Calu3 (cell line): ENCODE data around the gene STX1A. TPM values are rescaled to one million over a fixed set of nuclear protein-coding genes. Genes with fewer than 3 reads are reported as not detected.
A peak's percentile ranks its signal among the peaks of the same experiment; 100 is the strongest.

ENCODE experiments used
- BruUV-seq: library from RNA; stranded (reverse); fragments of 400-500 nt; replicated peaks from 2 replicates; lab custom pipeline; 2021; lab: Mats Ljungman, UMichigan
- CTCF ChIA-PET: fragments of 300-600 bp; sonication (Branson Sonifier 250); formaldehyde crosslinking; loops from one replicate; lab custom pipeline; 2022; ENCODE audit warnings: antibody characterized with exemption; lab: Charles Lee
- DNase-seq: peaks from one replicate; pipeline ENCODE4 v3.0.0; 2022
- H3K27ac Mint-ChIP-seq: one replicate; pipeline ENCODE4 v1.8.0; 2022; ENCODE audit warnings: mixed read lengths; ENCODE audit not compliant: unreplicated experiment
- H3K27me3 Mint-ChIP-seq: one replicate; pipeline ENCODE4 v1.8.0; 2022; ENCODE audit warnings: mixed read lengths; ENCODE audit not compliant: unreplicated experiment
- H3K36me3 Mint-ChIP-seq: one replicate; pipeline ENCODE4 v1.8.0; 2022; ENCODE audit warnings: mild to moderate bottlenecking, moderate library complexity, mixed read lengths; ENCODE audit not compliant: insufficient read depth, unreplicated experiment
- H3K4me1 Mint-ChIP-seq: one replicate; pipeline ENCODE4 v1.8.0; 2022; ENCODE audit warnings: mild to moderate bottlenecking, low read depth, mixed read lengths; ENCODE audit not compliant: unreplicated experiment
- H3K4me3 Mint-ChIP-seq: one replicate; pipeline ENCODE4 v1.8.0; 2022; ENCODE audit warnings: mild to moderate bottlenecking, low read depth, moderate library complexity, mixed read lengths; ENCODE audit not compliant: unreplicated experiment
- H3K9me3 Mint-ChIP-seq: one replicate; pipeline ENCODE4 v1.8.0; 2022; ENCODE audit warnings: low read depth, mixed read lengths; ENCODE audit not compliant: unreplicated experiment
- intact Hi-C: fragments of 100-400 bp; cut with micrococcal nuclease; formaldehyde crosslinking; loops from one replicate; pipeline ENCODE4 v1.10.0; 2022; ENCODE audit not compliant: unreplicated experiment
- total RNA-seq: library from RNA; stranded (reverse); gene quantifications from 2 replicates; pipeline ENCODE4 v1.2.3, GENCODE V29; 2022
- TF ChIP-seq, protein P1 (sequence below): fragments of 200-600 bp; IDR thresholded peaks from one replicate; pipeline ENCODE4 v1.8.0; 2022; ENCODE audit warnings: antibody characterized with exemption; ENCODE audit not compliant: unreplicated experiment

Gene STX1A
- total RNA-seq, 1 experiment from 2014 or later = 26.1 TPM

GRCh38 chr7:73704640-73705550 lies 14.6 kb downstream of the STX1A start:
- Mint-ChIP-seq H3K4me1 (peaks cover 16% of the 10 kb centered on the region), H3K36me3 (peaks cover 67% of the 10 kb centered on the region)

GRCh38 chr7:73703757-73704639 lies 15.5 kb downstream of the STX1A start:
- no peak for DNase-seq
- H3K9me3 Mint-ChIP-seq = no peaks in the 10 kb centered on the region
- H3K36me3 Mint-ChIP-seq = peaks cover 73% of the 10 kb centered on the region
- H3K4me1 Mint-ChIP-seq = peaks cover 16% of the 10 kb centered on the region
- no TSS peak for BruUV-seq
- TF ChIP-seq, protein P1, sequence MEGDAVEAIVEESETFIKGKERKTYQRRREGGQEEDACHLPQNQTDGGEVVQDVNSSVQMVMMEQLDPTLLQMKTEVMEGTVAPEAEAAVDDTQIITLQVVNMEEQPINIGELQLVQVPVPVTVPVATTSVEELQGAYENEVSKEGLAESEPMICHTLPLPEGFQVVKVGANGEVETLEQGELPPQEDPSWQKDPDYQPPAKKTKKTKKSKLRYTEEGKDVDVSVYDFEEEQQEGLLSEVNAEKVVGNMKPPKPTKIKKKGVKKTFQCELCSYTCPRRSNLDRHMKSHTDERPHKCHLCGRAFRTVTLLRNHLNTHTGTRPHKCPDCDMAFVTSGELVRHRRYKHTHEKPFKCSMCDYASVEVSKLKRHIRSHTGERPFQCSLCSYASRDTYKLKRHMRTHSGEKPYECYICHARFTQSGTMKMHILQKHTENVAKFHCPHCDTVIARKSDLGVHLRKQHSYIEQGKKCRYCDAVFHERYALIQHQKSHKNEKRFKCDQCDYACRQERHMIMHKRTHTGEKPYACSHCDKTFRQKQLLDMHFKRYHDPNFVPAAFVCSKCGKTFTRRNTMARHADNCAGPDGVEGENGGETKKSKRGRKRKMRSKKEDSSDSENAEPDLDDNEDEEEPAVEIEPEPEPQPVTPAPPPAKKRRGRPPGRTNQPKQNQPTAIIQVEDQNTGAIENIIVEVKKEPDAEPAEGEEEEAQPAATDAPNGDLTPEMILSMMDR = no peak
- no peak overlapping the region for H3K4me3 Mint-ChIP-seq
- intact Hi-C loops = no loop called here
- H3K27ac Mint-ChIP-seq = no peak overlapping the region
- CTCF ChIA-PET = no interaction called here
- H3K27me3 Mint-ChIP-seq = no peaks in the 10 kb centered on the region

More at GRCh38 chr7:73704640-73705550, 14.6 kb downstream of the STX1A start:
- Mint-ChIP-seq H3K27ac (no peak overlapping the region), H3K4me3 (no peak overlapping the region), H3K27me3 (no peaks in the 10 kb centered on the region), H3K9me3 (no peaks in the 10 kb centered on the region)
- DNase-seq = no peak
- CTCF ChIA-PET = no interaction called here
- TF ChIP-seq, protein P1 = no peak
- intact Hi-C loops = no loop called here
- no TSS peak for BruUV-seq

GRCh38 chr7:73703225-73703624 lies 16.2 kb downstream of the STX1A start:
- Mint-ChIP-seq H3K9me3 (no peaks in the 10 kb centered on the region), H3K4me1 (peaks cover 16% of the 10 kb centered on the region), H3K27me3 (no peaks in the 10 kb centered on the region), H3K36me3 (peaks cover 75% of the 10 kb centered on the region), H3K4me3 (no peak overlapping the region), H3K27ac (peak overlapping the region; percentile 27)
- CTCF ChIA-PET = no interaction called here
- BruUV-seq = no TSS peak
- intact Hi-C loops = no loop called here
- TF ChIP-seq, protein P1 = no peak
- DNase-seq = no peak

DNA sequence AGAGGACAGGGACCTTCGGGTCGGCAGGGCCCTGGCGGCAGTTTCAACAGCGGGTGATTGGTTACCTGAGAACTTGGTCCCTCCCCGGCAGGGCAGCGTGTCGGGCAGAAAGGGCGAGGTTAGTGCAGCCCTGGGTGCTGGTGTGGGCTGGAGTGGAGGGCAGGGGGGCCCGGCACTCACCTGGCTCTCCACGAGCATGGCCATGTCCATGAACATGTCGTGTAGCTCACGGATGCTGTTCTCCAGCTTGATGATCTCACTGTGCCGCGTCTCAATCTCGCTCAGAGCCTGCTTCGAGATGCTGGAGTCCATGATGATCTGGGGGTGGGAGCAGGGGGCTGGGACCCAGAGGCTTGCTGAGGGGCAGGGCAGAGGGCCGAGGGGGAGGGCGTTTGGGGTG lies 16.8 kb downstream of the STX1A start:
- H3K9me3 Mint-ChIP-seq = no peaks in the 10 kb centered on the region
- H3K4me3 Mint-ChIP-seq = no peak overlapping the region
- BruUV-seq = no TSS peak
- H3K36me3 Mint-ChIP-seq = peaks cover 77% of the 10 kb centered on the region
- no peaks in the 10 kb centered on the region for H3K27me3 Mint-ChIP-seq
- TF ChIP-seq, protein P1 = no peak
- intact Hi-C loops = no loop called here
- H3K4me1 Mint-ChIP-seq = peaks cover 16% of the 10 kb centered on the region
- peak overlapping the region; percentile 27 for H3K27ac Mint-ChIP-seq
- no peak for DNase-seq
- CTCF ChIA-PET = no interaction called here
